Stimulated activated effector memory CD8-positive, alpha-beta T cell treated with anti-CD3 and anti-CD28 coated beads, Interleukin-12 subunit alpha, Interleukin-12 subunit beta, amount 100 ng/mL, for 72 hours (primary cell): ENCODE results near the gene OR6S1.
"Not testable (repeated sequence)": the region's sequence is repeated elsewhere in the genome, so short reads cannot be mapped to it uniquely, and the experiment has no call there.

Source experiments
- ATAC-seq: fragments of 150-1000 bp; cut with Tn5 transposase; 2 replicates; pipeline ENCODE4 v1.10.0; 2021
- DNase-seq, 2 donors: peaks; one replicate each; pipeline ENCODE4 v3.0.0; 2021 to 2022; ENCODE audit warnings: low spot score in 2 of 2
- H3K27ac Mint-ChIP-seq: one replicate; pipeline ENCODE4 v1.8.0; 2022; ENCODE audit warnings: mild to moderate bottlenecking, mixed read lengths
- H3K36me3 Mint-ChIP-seq: one replicate; pipeline ENCODE4 v1.8.0; 2022; ENCODE audit warnings: mild to moderate bottlenecking, mixed read lengths
- H3K4me1 Mint-ChIP-seq: one replicate; pipeline ENCODE4 v1.8.0; 2022; ENCODE audit warnings: mixed read lengths
- H3K4me3 Mint-ChIP-seq: one replicate; pipeline ENCODE4 v1.8.0; 2022; ENCODE audit warnings: mild to moderate bottlenecking, mixed read lengths
- H3K9me3 Mint-ChIP-seq: one replicate; pipeline ENCODE4 v1.8.0; 2022; ENCODE audit warnings: mixed read lengths

Gene OR6S1

GRCh38 chr14:20656274-20656673 lies 14.8 kb upstream of the OR6S1 start:
- peaks cover 7% of the 10 kb centered on the region for H3K36me3 Mint-ChIP-seq
- H3K4me1 Mint-ChIP-seq, result peaks cover 35% of the 10 kb centered on the region
- no peak overlapping the region for H3K4me3 Mint-ChIP-seq
- H3K9me3 Mint-ChIP-seq, result no peaks in the 10 kb centered on the region
- no peak overlapping the region for H3K27ac Mint-ChIP-seq
- ATAC-seq (no peak), DNase-seq (no peak)

- ATAC-seq (no peak), DNase-seq (no peak)
- H3K36me3 Mint-ChIP-seq, result peaks cover 7% of the 10 kb centered on the region
- H3K4me3 Mint-ChIP-seq, result no peak overlapping the region
- peaks cover 35% of the 10 kb centered on the region for H3K4me1 Mint-ChIP-seq
- H3K9me3 Mint-ChIP-seq, result no peaks in the 10 kb centered on the region
- H3K27ac Mint-ChIP-seq, result no peak overlapping the region
These were observed 14.4 kb upstream of the OR6S1 start for GRCh38 chr14:20655851-20656250.

- Mint-ChIP-seq H3K9me3 (no peaks in the 10 kb centered on the region), H3K27ac (peak overlapping the region; percentile 81), H3K4me1 (peaks cover 35% of the 10 kb centered on the region), H3K36me3 (peaks cover 7% of the 10 kb centered on the region), H3K4me3 (peak overlapping the region; percentile 55)
- peak; percentile 81 for ATAC-seq
- peak in 1 of 2 donors; percentile 80 for DNase-seq
These were observed 11.8 kb upstream of the OR6S1 start for GRCh38 chr14:20652996-20653975.

GRCh38 chr14:20645481-20645880 lies 4.0 kb upstream of the OR6S1 start:
- DNase-seq, result no peak
- Mint-ChIP-seq H3K27ac (no peak overlapping the region), H3K36me3 (no peaks in the 10 kb centered on the region), H3K4me3 (no peak overlapping the region), H3K9me3 (no peaks in the 10 kb centered on the region), H3K4me1 (no peaks in the 10 kb centered on the region)
- ATAC-seq, result no peak

- H3K36me3 Mint-ChIP-seq, result no peaks in the 10 kb centered on the region
- H3K4me1 Mint-ChIP-seq, result no peaks in the 10 kb centered on the region
- H3K27ac Mint-ChIP-seq, result no peak overlapping the region
- ATAC-seq, result no peak
- no peak overlapping the region for H3K4me3 Mint-ChIP-seq
- no peaks in the 10 kb centered on the region for H3K9me3 Mint-ChIP-seq
- no peak for DNase-seq
These were observed 3.0 kb upstream of the OR6S1 start for GRCh38 chr14:20644520-20644919.

- not testable (repeated sequence) for ATAC-seq, H3K36me3 Mint-ChIP-seq, H3K27ac Mint-ChIP-seq, H3K9me3 Mint-ChIP-seq, DNase-seq, H3K4me1 Mint-ChIP-seq, H3K4me3 Mint-ChIP-seq
These were observed 1.3 kb upstream of the OR6S1 start for GRCh38 chr14:20642755-20643154.

- no peaks in the 10 kb centered on the region for H3K9me3 Mint-ChIP-seq
- DNase-seq (no peak), ATAC-seq (no peak)
- H3K27ac Mint-ChIP-seq, result no peak overlapping the region
- no peaks in the 10 kb centered on the region for H3K4me1 Mint-ChIP-seq
- H3K4me3 Mint-ChIP-seq, result no peak overlapping the region
- no peaks in the 10 kb centered on the region for H3K36me3 Mint-ChIP-seq
These were observed 691 bp upstream of the OR6S1 start for GRCh38 chr14:20642182-20642581.

GRCh38 chr14:20632831-20633691 lies 8.4 kb downstream of the OR6S1 start:
- Mint-ChIP-seq H3K27ac (peak overlapping the region; percentile 97), H3K9me3 (no peaks in the 10 kb centered on the region), H3K4me1 (peaks cover 52% of the 10 kb centered on the region), H3K4me3 (peak overlapping the region; percentile 75), H3K36me3 (peaks cover 37% of the 10 kb centered on the region)
- DNase-seq (peak; percentile 45 to 84), ATAC-seq (peak; percentile 86)

- DNase-seq, result peak in 1 of 2 donors; percentile 77
- Mint-ChIP-seq H3K9me3 (no peaks in the 10 kb centered on the region), H3K4me3 (peak overlapping the region; percentile 75), H3K4me1 (peaks cover 58% of the 10 kb centered on the region), H3K27ac (peak overlapping the region; percentile 97), H3K36me3 (peaks cover 37% of the 10 kb centered on the region)
- peak; percentile 52 for ATAC-seq
These were observed 9.1 kb downstream of the OR6S1 start for GRCh38 chr14:20632448-20632830.

- no peak for DNase-seq
- Mint-ChIP-seq H3K27ac (peak overlapping the region; percentile 97), H3K4me3 (peak overlapping the region; percentile 75), H3K9me3 (no peaks in the 10 kb centered on the region), H3K4me1 (peaks cover 63% of the 10 kb centered on the region), H3K36me3 (peaks cover 37% of the 10 kb centered on the region)
- peak; percentile 3 for ATAC-seq
These were observed 9.6 kb downstream of the OR6S1 start for GRCh38 chr14:20631880-20632389.

- peak overlapping the region; percentile 95 for H3K27ac Mint-ChIP-seq
- no peaks in the 10 kb centered on the region for H3K9me3 Mint-ChIP-seq
- H3K36me3 Mint-ChIP-seq, result peaks cover 37% of the 10 kb centered on the region
- H3K4me1 Mint-ChIP-seq, result peaks cover 70% of the 10 kb centered on the region
- ATAC-seq, result no peak
- DNase-seq, result peak in 1 of 2 donors; percentile 83
- H3K4me3 Mint-ChIP-seq, result peak overlapping the region; percentile 75
These were observed 10.2 kb downstream of the OR6S1 start for GRCh38 chr14:20631023-20631879.

GRCh38 chr14:20630340-20631022 lies 11.0 kb downstream of the OR6S1 start:
- ATAC-seq (peak; percentile 27), DNase-seq (peak in 1 of 2 donors; percentile 75)
- H3K36me3 Mint-ChIP-seq, result peaks cover 44% of the 10 kb centered on the region
- no peaks in the 10 kb centered on the region for H3K9me3 Mint-ChIP-seq
- H3K4me3 Mint-ChIP-seq, result peak overlapping the region; percentile 75
- H3K27ac Mint-ChIP-seq, result peak overlapping the region; percentile 95
- H3K4me1 Mint-ChIP-seq, result peaks cover 78% of the 10 kb centered on the region

- ATAC-seq (no peak), DNase-seq (no peak)
- no peak overlapping the region for H3K27ac Mint-ChIP-seq
- H3K36me3 Mint-ChIP-seq, result peaks cover 53% of the 10 kb centered on the region
- H3K4me3 Mint-ChIP-seq, result peak overlapping the region; percentile 4
- peaks cover 87% of the 10 kb centered on the region for H3K4me1 Mint-ChIP-seq
- H3K9me3 Mint-ChIP-seq, result no peaks in the 10 kb centered on the region
These were observed 13.2 kb downstream of the OR6S1 start for GRCh38 chr14:20628063-20628854.
